D721Med (cell line): ENCODE results near the gene SUFU.

Experiments used
- DNase-seq: peaks from one replicate; pipeline ENCODE4 v3.0.0; 2011; ENCODE audit warnings: low spot score; ENCODE audit not compliant: insufficient read length
- FAIRE-seq: peaks from 2 replicates; lab custom pipeline; 2011; peaks lifted over from hg19 to GRCh38; lab: Jason Lieb, UNC
- CTCF ChIP-seq: IDR thresholded peaks from 2 replicates; pipeline ENCODE4 v1.5.1; 2012; ENCODE audit warnings: mild to moderate bottlenecking, control low read depth; ENCODE audit not compliant: insufficient read depth; ENCODE audit errors: missing control alignments

Gene SUFU

GRCh38 chr10:102600816-102601215 is 97.0 kb downstream of the SUFU start:
- FAIRE-seq = no peak

GRCh38 chr10:102601639-102602038 is 97.9 kb downstream of the SUFU start:
- no peak for DNase-seq
- FAIRE-seq = no peak
- TF ChIP-seq CTCF = no peak

More at GRCh38 chr10:102600816-102601215, 97.0 kb downstream of the SUFU start:
- no peak for DNase-seq
- no peak for TF ChIP-seq CTCF

GRCh38 chr10:102602272-102603045 is 98.7 kb downstream of the SUFU start:
- DNase-seq (no peak), FAIRE-seq (no peak)
- no peak for TF ChIP-seq CTCF

GRCh38 chr10:102603946-102604345 is 100.2 kb downstream of the SUFU start:
- no peak for TF ChIP-seq CTCF
- no peak for FAIRE-seq
- no peak for DNase-seq

GRCh38 chr10:102604439-102604841 is 100.7 kb downstream of the SUFU start:
- no peak for FAIRE-seq
- no peak for DNase-seq
- TF ChIP-seq CTCF = no peak

- FAIRE-seq = no peak
- TF ChIP-seq CTCF = no peak
- DNase-seq = no peak
Observed at GRCh38 chr10:102605712-102606111, 101.9 kb downstream of the SUFU start.

- DNase-seq (no peak), FAIRE-seq (no peak)
- no peak for TF ChIP-seq CTCF
Observed at GRCh38 chr10:102608487-102608886, 104.7 kb downstream of the SUFU start.
